Measurements from ENCODE around the gene GADD45B.

Gene GADD45B

GRCh38 chr19:2519482-2519881, 43.6 kb downstream of the GADD45B start:
- peaks cover 0 to 3% (median 0%) of the 10 kb centered on the region in 4 experiments for H3K36me3 ChIP-seq (ENCODE audit: control insufficient read depth in 4 of 4, insufficient read depth in 4 of 4, low read length in 3 of 4)
- H3K4me1 ChIP-seq (ENCODE audit: control extremely low read depth in 1 of 4, control insufficient read depth in 4 of 4, insufficient read depth in 4 of 4, low read length in 3 of 4): no peaks in the 10 kb centered on the region
- no peaks in the 10 kb centered on the region for H3K27me3 ChIP-seq (replicated peaks in 2 of 5; ENCODE audit: control insufficient read depth in 4 of 5, insufficient read depth in 5 of 5, low read length in 4 of 5)
- H3K27ac ChIP-seq (ENCODE audit: insufficient read depth in 1 of 2, low read depth in 1 of 2, low read length in 2 of 2, poor library complexity in 1 of 2, severe bottlenecking in 2 of 2): no peak overlapping the region
- no peak overlapping the region for H3K4me3 ChIP-seq (ENCODE audit: control insufficient read depth in 1 of 7, extremely low read depth in 1 of 7, insufficient read depth in 4 of 7, low read depth in 2 of 7, low read length in 6 of 7)
- H3K9me3 ChIP-seq (ENCODE audit: control extremely low read depth in 1 of 5, control insufficient read depth in 4 of 5, insufficient read depth in 2 of 5, low read depth in 1 of 5, low read length in 4 of 5): no peaks in the 10 kb centered on the region
- ChIA-PET CTCF (interaction anchor here (1.8 kb wide), 1 partner anchor 43 kb away, joined by 4 read pairs; the partner anchor contains the start of gene GADD45B), POLR2A (no interaction called here)
- over 99% methylated on average over 6 of the region's 6 CpGs for WGBS (ENCODE audit: insufficient coverage)
- no peak for DNase-seq

- WGBS (ENCODE audit: insufficient coverage): 98% methylated on average over 20 of the region's 20 CpGs
- Histone ChIP-seq H3K27me3 (replicated peaks in 2 of 5; ENCODE audit: control insufficient read depth in 4 of 5, insufficient read depth in 5 of 5, low read length in 4 of 5) (no peaks in the 10 kb centered on the region), H3K36me3 (ENCODE audit: control insufficient read depth in 4 of 4, insufficient read depth in 4 of 4, low read length in 3 of 4) (peaks cover 0 to 3% (median 0%) of the 10 kb centered on the region in 4 experiments), H3K4me1 (ENCODE audit: control extremely low read depth in 1 of 4, control insufficient read depth in 4 of 4, insufficient read depth in 4 of 4, low read length in 3 of 4) (no peaks in the 10 kb centered on the region), H3K9me3 (ENCODE audit: control extremely low read depth in 1 of 5, control insufficient read depth in 4 of 5, insufficient read depth in 2 of 5, low read depth in 1 of 5, low read length in 4 of 5) (no peaks in the 10 kb centered on the region), H3K4me3 (ENCODE audit: control insufficient read depth in 1 of 7, extremely low read depth in 1 of 7, insufficient read depth in 4 of 7, low read depth in 2 of 7, low read length in 6 of 7) (no peak overlapping the region), H3K27ac (ENCODE audit: insufficient read depth in 1 of 2, low read depth in 1 of 2, low read length in 2 of 2, poor library complexity in 1 of 2, severe bottlenecking in 2 of 2) (no peak overlapping the region)
- CTCF ChIA-PET: no interaction called here
- POLR2A ChIA-PET: no interaction called here
- no peak for DNase-seq
Measured at GRCh38 chr19:2523630-2524311, 47.8 kb downstream of the GADD45B start.

GRCh38 chr19:2524361-2524839, 48.5 kb downstream of the GADD45B start:
- no peak overlapping the region for H3K4me3 ChIP-seq (ENCODE audit: control insufficient read depth in 1 of 7, extremely low read depth in 1 of 7, insufficient read depth in 4 of 7, low read depth in 2 of 7, low read length in 6 of 7)

GRCh38 chr19:2524840-2525723, 49.2 kb downstream of the GADD45B start:
- Histone ChIP-seq H3K36me3 (ENCODE audit: control insufficient read depth in 4 of 4, insufficient read depth in 4 of 4, low read length in 3 of 4) (peaks cover 0 to 3% (median 0%) of the 10 kb centered on the region in 4 experiments), H3K27ac (ENCODE audit: insufficient read depth in 1 of 2, low read depth in 1 of 2, low read length in 2 of 2, poor library complexity in 1 of 2, severe bottlenecking in 2 of 2) (no peak overlapping the region), H3K9me3 (ENCODE audit: control extremely low read depth in 1 of 5, control insufficient read depth in 4 of 5, insufficient read depth in 2 of 5, low read depth in 1 of 5, low read length in 4 of 5) (no peaks in the 10 kb centered on the region), H3K4me1 (ENCODE audit: control extremely low read depth in 1 of 4, control insufficient read depth in 4 of 4, insufficient read depth in 4 of 4, low read length in 3 of 4) (no peaks in the 10 kb centered on the region), H3K4me3 (ENCODE audit: control insufficient read depth in 1 of 7, extremely low read depth in 1 of 7, insufficient read depth in 4 of 7, low read depth in 2 of 7, low read length in 6 of 7) (no peak overlapping the region), H3K27me3 (replicated peaks in 2 of 5; ENCODE audit: control insufficient read depth in 4 of 5, insufficient read depth in 5 of 5, low read length in 4 of 5) (no peaks in the 10 kb centered on the region)
- WGBS (ENCODE audit: insufficient coverage): 95% methylated on average over 41 of the region's 45 CpGs
- no peak for DNase-seq
- POLR2A ChIA-PET: no interaction called here
- CTCF ChIA-PET: no interaction called here

More at GRCh38 chr19:2524361-2524839, 48.5 kb downstream of the GADD45B start:
- Histone ChIP-seq H3K36me3 (ENCODE audit: control insufficient read depth in 4 of 4, insufficient read depth in 4 of 4, low read length in 3 of 4) (peaks cover 0 to 3% (median 0%) of the 10 kb centered on the region in 4 experiments), H3K9me3 (ENCODE audit: control extremely low read depth in 1 of 5, control insufficient read depth in 4 of 5, insufficient read depth in 2 of 5, low read depth in 1 of 5, low read length in 4 of 5) (no peaks in the 10 kb centered on the region), H3K4me1 (ENCODE audit: control extremely low read depth in 1 of 4, control insufficient read depth in 4 of 4, insufficient read depth in 4 of 4, low read length in 3 of 4) (no peaks in the 10 kb centered on the region), H3K27ac (ENCODE audit: insufficient read depth in 1 of 2, low read depth in 1 of 2, low read length in 2 of 2, poor library complexity in 1 of 2, severe bottlenecking in 2 of 2) (no peak overlapping the region), H3K27me3 (replicated peaks in 2 of 5; ENCODE audit: control insufficient read depth in 4 of 5, insufficient read depth in 5 of 5, low read length in 4 of 5) (no peaks in the 10 kb centered on the region)
- POLR2A ChIA-PET: no interaction called here
- no peak for DNase-seq
- WGBS (ENCODE audit: insufficient coverage): 93% methylated on average over 16 of the region's 16 CpGs
- CTCF ChIA-PET: no interaction called here

- ChIA-PET POLR2A (no interaction called here), CTCF (no interaction called here)
- Histone ChIP-seq H3K9me3 (ENCODE audit: control extremely low read depth in 1 of 5, control insufficient read depth in 4 of 5, insufficient read depth in 2 of 5, low read depth in 1 of 5, low read length in 4 of 5) (peaks cover 0 to under 1% (median 0%) of the 10 kb centered on the region in 5 experiments), H3K4me1 (ENCODE audit: control extremely low read depth in 1 of 4, control insufficient read depth in 4 of 4, insufficient read depth in 4 of 4, low read length in 3 of 4) (no peaks in the 10 kb centered on the region), H3K27ac (ENCODE audit: insufficient read depth in 1 of 2, low read depth in 1 of 2, low read length in 2 of 2, poor library complexity in 1 of 2, severe bottlenecking in 2 of 2) (no peak overlapping the region), H3K4me3 (ENCODE audit: control insufficient read depth in 1 of 7, extremely low read depth in 1 of 7, insufficient read depth in 4 of 7, low read depth in 2 of 7, low read length in 6 of 7) (no peak overlapping the region), H3K27me3 (replicated peaks in 2 of 5; ENCODE audit: control insufficient read depth in 4 of 5, insufficient read depth in 5 of 5, low read length in 4 of 5) (no peaks in the 10 kb centered on the region), H3K36me3 (ENCODE audit: control insufficient read depth in 4 of 4, insufficient read depth in 4 of 4, low read length in 3 of 4) (no peaks in the 10 kb centered on the region)
- WGBS (ENCODE audit: insufficient coverage): 93% methylated on average over 11 of the region's 14 CpGs
- DNase-seq: no peak
Measured at GRCh38 chr19:2527171-2527570, 51.2 kb downstream of the GADD45B start.

GRCh38 chr19:2527686-2528085, 51.8 kb downstream of the GADD45B start:
- no peak overlapping the region for H3K4me3 ChIP-seq (ENCODE audit: control insufficient read depth in 1 of 7, extremely low read depth in 1 of 7, insufficient read depth in 4 of 7, low read depth in 2 of 7, low read length in 6 of 7)
- H3K27ac ChIP-seq (ENCODE audit: insufficient read depth in 1 of 2, low read depth in 1 of 2, low read length in 2 of 2, poor library complexity in 1 of 2, severe bottlenecking in 2 of 2): no peak overlapping the region
- POLR2A ChIA-PET: interaction anchor here (0.7 kb wide), 1 partner anchor 236 kb away, joined by 4 read pairs; no protein-coding TSS in a partner anchor
- H3K9me3 ChIP-seq (ENCODE audit: control extremely low read depth in 1 of 5, control insufficient read depth in 4 of 5, insufficient read depth in 2 of 5, low read depth in 1 of 5, low read length in 4 of 5): peaks cover 0 to 5% (median 0%) of the 10 kb centered on the region in 5 experiments
- no peaks in the 10 kb centered on the region for H3K27me3 ChIP-seq (replicated peaks in 2 of 5; ENCODE audit: control insufficient read depth in 4 of 5, insufficient read depth in 5 of 5, low read length in 4 of 5)
- H3K36me3 ChIP-seq (ENCODE audit: control insufficient read depth in 4 of 4, insufficient read depth in 4 of 4, low read length in 3 of 4): no peaks in the 10 kb centered on the region
- no peaks in the 10 kb centered on the region for H3K4me1 ChIP-seq (ENCODE audit: control extremely low read depth in 1 of 4, control insufficient read depth in 4 of 4, insufficient read depth in 4 of 4, low read length in 3 of 4)
- CTCF ChIA-PET: no interaction called here
- 100% methylated on average over 3 of the region's 4 CpGs for WGBS (ENCODE audit: insufficient coverage)
- DNase-seq: no peak

Data from common myeloid progenitor, CD34-positive (primary cell).